HS-27A (cell line): ENCODE data around the gene PHF20.
A peak's percentile ranks its signal among the peaks of the same experiment; 100 is the strongest.
"Not testable (repeated sequence)": the region's sequence is repeated elsewhere in the genome, so short reads cannot be mapped to it uniquely, and the experiment has no call there.

Experiments used
- DNase-seq: peaks from one replicate; pipeline ENCODE4 v3.0.0-alpha.2; 2012; ENCODE audit warnings: low read depth, missing footprints

PHF20 gene

GRCh38 chr20:35771689-35772562, at the start of gene PHF20:
Gene PHF20 (plus strand): TSS chr20:35772015. CDS start chr20:35801523, 29,508 bp downstream.
- peak; percentile 84 for DNase-seq

GRCh38 chr20:35723275-35723639, 48.6 kb upstream of the PHF20 start:
- not testable (repeated sequence) for DNase-seq

GRCh38 chr20:35723652-35724320, 48.0 kb upstream of the PHF20 start:
- DNase-seq, result not testable (repeated sequence)

- no peak for DNase-seq
These were observed 47.2 kb upstream of the PHF20 start for GRCh38 chr20:35724321-35725230.

GRCh38 chr20:35726842-35727711, 44.7 kb upstream of the PHF20 start:
- DNase-seq, result no peak

- no peak for DNase-seq
These were observed 42.5 kb upstream of the PHF20 start for GRCh38 chr20:35729283-35729807.

DNA sequence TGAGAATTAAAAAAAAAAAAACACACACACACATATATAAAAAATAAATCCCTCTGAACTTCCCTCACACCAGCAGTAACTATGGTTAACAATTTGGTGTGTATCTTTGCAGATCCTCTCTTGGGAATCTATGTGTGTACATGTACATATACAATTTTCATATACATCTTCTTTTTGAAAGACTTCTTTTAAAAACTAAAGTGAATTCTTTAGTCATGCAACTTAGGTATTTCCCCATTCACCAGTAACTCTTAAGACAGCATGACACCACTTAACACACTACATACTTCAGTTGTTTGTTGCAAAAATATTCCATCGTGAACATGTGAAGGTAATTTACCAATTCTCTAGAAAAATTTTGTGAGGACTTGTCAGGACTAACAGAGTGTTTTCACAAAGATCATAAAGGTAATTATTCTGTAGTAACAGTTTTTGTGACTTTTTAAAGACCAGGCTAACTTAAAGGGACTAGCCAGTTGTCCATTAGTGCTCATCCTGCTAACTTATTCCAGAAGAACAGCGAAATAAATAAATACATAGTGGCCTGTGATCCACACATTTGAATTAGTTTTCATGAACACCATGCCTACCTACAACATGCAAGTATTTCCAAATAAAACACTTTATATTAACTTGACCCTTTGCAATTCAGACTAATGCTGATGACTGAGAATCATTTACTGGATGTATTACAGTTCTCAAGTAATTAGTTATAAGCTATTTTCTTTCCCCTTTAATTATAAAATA, 41.8 kb upstream of the PHF20 start:
- no peak for DNase-seq

- DNase-seq, result no peak
These were observed 41.0 kb upstream of the PHF20 start for GRCh38 chr20:35730583-35731468.

DNA sequence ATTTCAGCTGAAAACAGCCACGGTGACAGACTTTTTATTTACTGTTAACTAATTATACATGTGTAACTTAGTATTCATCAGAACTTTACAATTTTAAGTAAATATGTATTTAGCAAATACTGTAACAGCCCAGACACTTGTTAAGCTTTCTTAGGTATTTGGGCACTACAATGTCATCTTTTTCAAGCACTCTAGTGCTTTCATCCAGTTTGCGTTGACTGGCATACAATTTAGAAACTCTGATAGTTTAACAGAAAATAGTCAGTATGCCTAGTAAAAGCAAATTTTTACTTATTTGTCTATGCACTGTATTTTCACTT, 40.4 kb upstream of the PHF20 start:
- DNase-seq, result no peak

DNA sequence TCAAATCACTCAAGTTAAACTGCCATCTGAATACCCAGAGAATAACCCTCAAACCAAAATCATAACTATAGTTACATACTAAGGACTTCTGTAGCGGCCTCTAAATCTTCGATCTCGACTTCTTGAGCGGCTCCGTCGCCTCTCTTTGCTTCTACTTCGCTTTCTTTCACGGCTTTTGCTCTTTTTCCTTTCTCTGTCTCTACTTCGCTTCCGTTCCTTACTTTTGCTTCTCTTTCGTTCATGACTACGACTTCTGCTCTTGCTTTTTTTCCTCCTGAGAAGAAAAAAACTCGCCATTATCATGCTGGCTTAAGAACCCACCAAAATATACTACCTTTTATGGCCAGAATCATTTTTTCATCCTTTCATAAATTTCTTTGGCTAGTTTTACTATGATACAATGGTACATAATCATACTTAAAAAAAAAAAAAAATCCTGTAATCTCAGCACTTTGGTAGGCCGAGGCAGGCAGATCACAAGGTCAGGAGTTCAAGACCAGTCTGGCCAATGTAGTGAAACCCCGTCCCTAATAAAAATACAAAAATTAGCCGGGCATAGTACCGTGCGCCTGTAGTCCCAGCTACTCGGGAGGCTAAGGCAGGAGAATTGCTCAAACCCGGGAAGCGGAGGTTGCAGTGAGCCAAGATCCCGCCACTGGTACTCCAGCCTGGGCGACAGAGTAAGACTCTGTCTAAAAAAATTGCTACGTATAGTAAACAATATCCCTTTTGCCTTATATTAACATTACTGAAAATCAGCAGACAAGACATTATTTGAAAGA, 39.8 kb upstream of the PHF20 start:
- DNase-seq, result no peak

GRCh38 chr20:35732644-35732982, 39.2 kb upstream of the PHF20 start:
- DNase-seq, result no peak

- DNase-seq, result no peak
These were observed 37.4 kb upstream of the PHF20 start for GRCh38 chr20:35734374-35734773.

DNA sequence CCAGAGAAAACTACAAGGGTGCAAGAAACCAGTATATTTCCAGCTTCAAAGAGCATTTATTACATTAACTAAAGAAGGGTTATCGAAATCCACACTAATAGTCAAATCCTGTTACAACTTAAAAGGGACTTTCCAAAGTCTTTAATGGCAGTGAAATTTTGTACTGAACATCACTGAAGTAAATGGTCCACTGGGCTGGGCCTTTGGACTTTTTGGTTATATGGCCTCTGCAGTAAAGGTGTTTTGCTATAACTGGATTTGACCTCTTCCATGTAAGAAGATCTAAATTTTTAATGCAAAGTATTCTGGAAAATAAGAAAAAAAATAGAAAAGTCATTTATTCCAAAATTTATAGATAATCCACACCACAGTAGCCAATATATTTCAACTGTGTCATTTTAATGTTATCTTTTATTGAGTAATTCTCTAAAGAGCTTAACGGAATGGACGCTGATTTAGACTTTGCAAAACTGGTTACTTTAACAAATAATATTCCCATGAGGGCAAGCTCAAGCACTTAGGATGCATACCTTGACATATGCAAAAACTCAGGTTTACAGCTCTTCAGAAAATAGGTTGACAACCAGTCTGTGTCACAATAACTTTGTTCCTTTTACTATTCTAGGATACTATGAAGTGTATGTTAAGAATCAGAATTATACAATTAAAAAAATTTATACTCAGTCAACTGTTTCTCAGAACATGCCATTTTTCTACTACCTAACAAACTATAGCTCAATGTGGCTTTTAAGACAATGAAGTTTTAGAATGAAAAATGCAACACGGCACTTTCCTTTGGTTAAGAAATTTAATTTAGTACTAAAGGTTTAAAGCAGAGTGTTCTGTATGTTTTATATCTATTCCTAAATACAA, 36.8 kb upstream of the PHF20 start:
- DNase-seq, result no peak

DNA sequence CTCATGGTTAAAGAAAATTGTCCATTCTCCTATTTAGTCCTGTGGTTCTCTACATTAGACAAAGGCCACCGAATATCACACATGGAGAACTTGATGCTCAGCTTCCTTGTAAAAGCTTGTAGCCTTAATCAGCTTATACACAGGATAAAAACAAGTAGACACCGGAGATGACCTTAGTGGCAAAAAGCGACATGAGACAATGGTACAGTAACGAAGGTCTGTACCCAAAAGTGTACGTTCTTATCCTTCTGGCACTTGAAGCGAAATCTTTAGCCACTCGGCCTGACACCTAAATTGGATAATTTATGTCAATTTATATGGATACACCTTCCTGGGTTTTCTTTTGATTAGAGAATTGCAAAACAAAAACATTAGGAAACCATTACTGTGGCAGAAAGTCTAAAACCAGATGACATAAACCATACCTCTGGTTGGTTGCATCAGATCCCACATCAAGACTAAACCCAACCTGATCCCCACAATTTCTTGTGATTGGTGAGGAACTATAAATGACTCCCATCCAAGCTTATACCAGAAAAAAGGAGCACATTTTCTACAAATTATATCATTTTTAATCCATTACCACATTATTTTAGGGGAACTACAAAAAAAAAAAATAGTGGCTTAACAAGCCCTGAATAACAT, 35.9 kb upstream of the PHF20 start:
- DNase-seq, result no peak

DNA sequence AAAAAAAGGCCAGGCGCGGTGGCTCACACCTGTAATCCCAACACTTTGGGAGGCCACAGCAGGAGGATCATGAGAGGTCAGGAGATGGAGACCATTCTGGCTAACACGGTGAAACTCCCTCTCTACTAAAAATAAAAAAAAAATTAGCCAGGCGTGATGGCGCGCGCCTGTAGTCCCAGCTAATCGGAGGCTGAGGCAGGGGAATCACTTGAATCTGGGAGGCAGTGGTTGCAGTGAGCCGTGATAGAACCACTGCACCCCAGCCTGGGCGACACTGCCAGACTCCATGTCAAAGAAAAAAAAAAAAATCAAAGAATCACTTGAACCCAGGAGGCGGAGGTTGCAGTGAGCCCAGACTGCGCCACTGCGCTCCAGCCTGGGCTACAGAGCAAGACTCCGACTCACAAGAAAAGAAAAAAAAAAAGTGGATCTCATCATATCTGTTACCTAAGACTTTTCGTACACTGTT, 33.9 kb upstream of the PHF20 start:
- no peak for DNase-seq

DNA sequence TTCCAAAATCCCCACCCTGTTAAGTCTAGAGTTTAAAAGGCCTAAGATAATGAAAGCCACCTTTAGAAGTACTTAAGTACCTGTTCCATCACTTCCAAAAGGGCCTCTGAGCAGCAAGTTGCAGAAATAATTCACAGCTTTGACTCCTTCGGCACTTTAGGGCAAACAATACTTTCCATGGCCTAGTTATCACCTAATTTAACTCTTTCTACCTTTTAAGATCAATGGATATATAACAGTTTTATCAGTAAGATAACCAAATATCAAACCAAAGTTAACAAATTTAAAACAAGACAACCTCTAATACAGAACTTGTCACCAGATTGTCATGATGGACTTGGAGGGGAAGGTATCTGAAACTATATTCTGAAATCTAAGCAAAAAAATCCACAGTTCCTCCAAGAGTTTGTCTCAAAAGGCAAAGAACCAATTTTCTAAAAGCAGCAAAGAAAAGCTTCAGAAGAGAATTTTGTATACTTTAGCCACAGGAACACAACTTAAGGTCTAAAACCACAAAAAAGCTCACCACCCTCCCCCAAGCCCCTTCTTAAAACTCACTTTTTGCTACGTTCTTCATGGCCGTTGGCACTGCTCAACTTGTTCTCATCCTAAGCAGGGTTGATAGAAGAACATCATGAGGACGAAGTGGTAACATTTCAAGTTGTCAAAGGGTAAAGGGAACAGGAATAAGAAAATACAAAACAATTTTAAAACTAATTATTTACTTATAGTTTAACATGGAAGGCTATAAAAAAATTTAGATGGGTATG, 33.2 kb upstream of the PHF20 start:
- DNase-seq, result no peak
